ENCODE results near the gene NAB2.

DNA sequence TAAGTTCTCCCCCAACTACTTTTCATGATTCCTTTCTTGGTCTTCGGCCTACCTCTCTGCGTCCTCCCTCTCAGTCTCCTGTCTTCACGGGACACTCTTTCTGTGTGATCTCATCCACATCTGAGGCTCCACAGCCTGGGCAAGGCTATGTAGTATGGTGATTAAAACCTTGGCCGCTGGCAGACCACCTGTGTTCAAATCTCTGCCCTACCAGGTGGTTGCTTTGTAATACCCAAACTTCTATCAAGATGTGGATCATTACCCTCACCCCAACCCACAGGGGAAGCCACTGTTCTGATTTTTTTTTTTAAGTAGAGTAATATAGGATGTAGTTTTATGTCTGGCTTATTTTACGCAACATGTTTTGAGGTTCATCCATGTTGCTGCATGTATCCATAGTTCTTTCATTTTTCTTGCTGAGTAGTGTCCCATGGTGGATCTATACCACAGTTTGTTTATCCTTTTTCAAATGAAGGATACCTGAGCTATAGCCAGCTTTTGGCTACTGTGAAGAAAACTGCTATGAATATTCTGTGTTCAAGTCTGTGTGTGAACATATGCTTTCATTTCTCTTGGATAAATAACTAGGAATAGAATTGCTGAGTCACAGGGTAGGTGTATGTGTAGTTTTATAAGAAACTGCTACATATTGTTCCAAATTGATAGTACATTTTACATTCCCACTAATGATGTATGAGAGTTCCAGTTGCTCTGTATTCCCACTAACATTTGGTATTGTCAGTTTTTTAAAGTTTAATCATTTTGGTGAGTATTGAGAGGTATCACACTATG, 30.6 kb downstream of the NAB2 start:
- TF ChIP-seq CTCF (IDR thresholded peaks at IDR 0.05) (no peak), POLR2A (IDR thresholded peaks at IDR 0.05) (no peak)
